Superior temporal gyrus (tissue), 1 donor: Measurements from ENCODE around the gene NFIB.

ENCODE experiments used
- DNase-seq: peaks from one replicate; pipeline ENCODE4 v3.0.0-alpha.2; 2016; ENCODE audit errors: extremely low spot score

NFIB gene

DNA sequence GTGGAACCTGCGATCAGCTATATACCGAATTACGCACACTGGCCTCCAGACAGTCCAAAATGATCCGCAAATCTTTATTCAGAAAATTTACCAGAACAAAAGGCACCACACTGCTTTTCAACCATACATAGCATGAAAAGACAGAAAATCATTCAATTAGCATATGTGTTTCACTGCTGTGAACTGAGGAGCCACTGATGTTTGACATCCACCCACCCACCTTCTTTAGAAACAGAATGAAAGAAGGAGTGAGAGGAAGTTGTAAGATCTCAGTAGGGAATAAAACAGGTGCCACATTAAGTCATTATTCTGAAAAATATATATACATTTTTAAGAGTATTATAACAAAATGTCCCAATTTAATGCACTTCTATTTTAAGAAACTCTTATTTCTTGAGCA is 156.8 kb downstream of the NFIB start:
- no peak for DNase-seq

DNA sequence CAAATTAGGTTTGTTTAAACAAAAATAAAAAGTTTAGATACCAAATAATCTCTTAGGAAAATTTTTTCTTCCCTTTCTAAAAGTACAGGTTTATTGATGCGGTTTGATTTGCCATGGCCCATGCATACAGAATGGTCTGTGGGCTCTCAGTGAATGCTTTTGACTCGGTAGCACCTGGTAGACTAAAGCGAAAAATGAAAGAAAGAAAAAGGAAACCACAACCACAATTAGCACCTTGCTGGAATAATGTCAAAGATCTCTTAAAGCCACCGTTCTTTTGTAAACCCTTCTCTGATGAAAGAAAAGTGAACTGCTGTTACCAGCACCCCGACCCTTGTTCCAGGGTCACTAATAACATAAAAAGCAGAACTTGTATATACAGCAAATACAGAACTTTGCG is 157.9 kb downstream of the NFIB start:
- no peak for DNase-seq

DNA sequence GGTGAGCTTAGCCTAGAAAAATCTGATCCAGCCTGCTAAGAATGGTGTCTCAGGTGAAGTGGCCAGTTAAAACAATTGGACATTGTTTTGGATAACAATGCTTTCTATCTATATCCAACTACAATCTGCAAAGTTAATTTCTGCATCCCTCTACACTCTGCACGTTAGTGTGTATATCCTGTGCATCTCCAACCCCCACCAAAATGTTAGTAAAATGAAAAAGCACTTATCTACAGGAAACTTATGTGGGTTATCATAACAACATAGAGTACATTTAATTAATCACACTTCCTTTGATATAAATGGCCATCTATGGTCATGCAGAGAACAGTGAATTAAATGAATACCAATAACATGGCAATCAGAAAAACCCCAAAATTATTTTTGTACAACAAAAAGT is 158.7 kb downstream of the NFIB start:
- no peak for DNase-seq

DNA sequence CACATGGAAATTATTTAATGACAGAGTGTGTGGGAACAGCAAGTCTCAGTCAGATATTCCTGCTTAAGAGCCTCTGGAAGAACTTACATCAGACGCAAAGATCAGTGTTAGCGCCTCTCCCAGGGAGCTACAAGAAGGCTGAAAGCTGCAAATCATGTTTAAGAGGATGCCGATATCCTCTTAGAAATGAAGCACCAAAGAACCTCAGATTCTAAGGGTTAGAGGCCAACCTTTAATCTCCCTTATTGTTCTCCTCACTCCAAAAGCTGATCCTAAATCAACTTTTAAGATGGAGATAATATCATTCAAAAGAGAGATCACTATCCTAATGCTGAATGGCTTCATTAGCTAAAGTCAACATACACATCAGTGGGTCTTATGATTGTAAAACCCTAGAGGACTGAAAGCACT is 160.6 kb downstream of the NFIB start:
- no peak for DNase-seq

GRCh38 chr9:14151451-14151850 is 162.5 kb downstream of the NFIB start:
- no peak for DNase-seq

- DNase-seq = no peak
Observed at GRCh38 chr9:14148501-14149103, 165.3 kb downstream of the NFIB start.

DNA sequence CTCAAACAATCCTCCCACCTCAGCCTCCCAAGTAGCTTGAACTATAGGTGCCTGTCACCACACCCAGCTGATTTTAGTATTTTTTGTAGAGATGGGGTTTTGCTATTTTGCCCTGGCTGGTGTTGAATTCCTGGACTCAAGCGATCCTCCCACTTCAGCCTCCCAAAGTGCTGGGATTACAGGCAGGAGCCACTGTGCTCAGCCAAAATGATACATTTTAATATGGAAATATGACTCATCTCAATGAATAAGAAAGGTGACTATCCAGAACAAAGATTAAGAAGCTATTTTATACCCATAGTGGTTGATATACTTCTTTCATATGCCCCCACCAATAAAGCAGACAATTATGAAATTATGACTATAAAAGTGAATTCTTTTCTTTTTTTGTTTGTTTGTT is 166.2 kb downstream of the NFIB start:
- DNase-seq = no peak

- no peak for DNase-seq
Observed at GRCh38 chr9:14146201-14146874, 167.6 kb downstream of the NFIB start.

GRCh38 chr9:14144215-14144614 is 169.7 kb downstream of the NFIB start:
- no peak for DNase-seq

DNA sequence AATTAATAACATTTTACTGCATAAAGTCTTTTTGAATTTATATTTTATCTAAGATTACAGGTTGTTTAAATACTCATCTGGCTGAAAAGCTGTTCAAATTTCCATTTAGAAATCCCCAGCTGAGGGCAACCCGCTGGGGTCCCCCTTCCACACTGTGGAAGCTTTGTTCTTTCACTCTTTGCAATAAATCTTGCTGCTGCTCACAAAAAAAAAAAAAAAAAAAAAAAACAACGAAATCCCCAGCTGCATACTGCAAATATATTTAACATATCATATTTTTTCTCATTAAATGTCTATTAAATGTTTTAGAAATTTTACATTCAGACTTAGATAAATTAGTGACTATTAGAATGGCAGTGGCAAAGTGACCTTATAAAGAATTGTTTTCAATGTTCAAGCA is 172.2 kb downstream of the NFIB start:
- DNase-seq = no peak

GRCh38 chr9:14140096-14140697 is 173.7 kb downstream of the NFIB start:
- no peak for DNase-seq

DNA sequence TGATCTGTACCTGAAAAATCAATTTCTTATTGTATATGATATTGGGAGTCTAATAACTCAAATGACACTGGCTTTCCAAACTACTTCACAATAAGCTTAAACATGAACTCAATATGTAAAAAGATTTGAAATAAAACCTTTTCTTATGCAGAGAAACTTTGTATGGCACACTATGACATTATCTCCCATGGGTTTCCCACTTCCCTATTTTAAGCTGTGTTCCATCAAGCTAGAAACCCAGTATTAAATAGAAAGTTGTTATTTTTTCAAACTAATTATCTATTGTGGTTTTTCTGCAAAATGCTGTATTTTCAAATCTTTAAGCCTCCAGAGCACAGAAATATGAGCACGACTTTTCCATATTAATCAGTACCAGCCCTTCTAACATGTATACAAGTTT is 174.7 kb downstream of the NFIB start:
- DNase-seq = no peak

GRCh38 chr9:14136646-14137370 is 177.1 kb downstream of the NFIB start:
- DNase-seq = no peak

- no peak for DNase-seq
Observed at GRCh38 chr9:14136047-14136635, 177.8 kb downstream of the NFIB start.

DNA sequence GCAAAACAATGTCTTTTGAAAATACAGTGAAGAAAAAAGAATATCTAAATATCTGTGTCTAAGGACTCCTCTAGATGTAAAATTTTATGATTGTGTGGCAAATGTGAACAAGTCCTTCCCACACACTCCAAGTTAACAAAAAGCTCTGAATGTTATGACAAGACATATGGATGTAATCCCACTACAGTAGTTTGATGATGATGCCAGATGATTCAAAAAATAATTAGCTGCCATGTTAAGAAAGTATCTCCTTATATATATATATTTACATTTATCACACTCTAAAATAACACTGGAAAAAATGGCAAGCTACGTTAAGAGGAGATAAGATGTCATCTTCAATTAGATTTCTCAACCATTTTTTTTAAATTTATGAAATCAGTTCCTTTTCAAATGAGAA is 178.5 kb downstream of the NFIB start:
- DNase-seq = no peak

- no peak for DNase-seq
Observed at GRCh38 chr9:14133394-14133793, 180.5 kb downstream of the NFIB start.

- no peak for DNase-seq
Observed at GRCh38 chr9:14132775-14133174, 181.2 kb downstream of the NFIB start.

DNA sequence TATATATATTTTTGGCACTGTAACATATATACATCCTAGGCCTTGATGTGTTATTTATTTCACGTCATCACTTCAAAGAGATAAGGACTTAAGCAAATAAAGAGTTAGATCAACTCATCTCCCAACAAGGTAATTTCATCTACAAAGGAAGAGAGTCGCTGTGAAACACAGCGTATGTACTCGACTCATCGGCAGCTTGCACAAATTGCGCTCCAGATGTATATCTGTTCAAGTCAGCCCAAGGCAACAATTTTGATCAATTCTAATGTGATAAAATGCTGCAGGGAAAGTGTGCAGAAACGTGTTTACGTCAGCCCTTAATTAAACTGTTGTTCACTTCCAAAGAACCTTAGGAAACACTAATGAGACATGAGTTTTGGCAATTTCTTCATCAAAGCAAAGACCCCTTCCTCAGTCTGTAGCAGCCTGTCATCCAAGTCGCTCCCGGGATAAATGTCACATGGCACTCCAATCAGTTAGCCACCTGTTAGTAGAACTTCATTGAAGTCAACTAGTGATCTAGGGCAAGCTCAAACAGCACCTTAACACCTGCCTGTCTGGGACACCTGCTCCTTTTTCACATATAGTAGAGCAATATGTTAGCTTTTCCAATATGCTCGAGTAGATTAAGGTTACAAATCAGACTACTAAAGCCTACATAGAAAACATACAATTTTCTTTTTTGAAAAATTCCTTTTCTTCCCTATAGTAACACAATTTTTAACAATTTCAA is 182.4 kb downstream of the NFIB start:
- no peak for DNase-seq

DNA sequence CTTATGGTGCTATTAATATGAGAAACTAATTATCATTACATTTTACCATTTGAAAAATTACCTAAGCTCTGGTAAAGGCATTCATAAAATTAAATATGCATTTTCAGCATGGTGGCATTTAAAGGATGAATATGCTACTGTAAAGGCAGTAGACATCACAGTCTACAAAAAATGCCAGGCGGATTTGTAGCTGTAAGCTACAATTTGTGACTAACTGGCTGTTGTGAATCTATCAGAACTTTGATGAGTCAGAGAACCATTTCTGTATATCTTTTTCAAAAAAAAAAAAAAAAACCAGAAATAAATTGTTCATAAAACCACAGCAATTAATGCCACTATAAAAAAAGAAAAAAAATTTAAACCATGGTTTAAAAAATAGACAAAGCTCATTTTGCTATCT is 186.3 kb downstream of the NFIB start:
- DNase-seq = no peak

DNA sequence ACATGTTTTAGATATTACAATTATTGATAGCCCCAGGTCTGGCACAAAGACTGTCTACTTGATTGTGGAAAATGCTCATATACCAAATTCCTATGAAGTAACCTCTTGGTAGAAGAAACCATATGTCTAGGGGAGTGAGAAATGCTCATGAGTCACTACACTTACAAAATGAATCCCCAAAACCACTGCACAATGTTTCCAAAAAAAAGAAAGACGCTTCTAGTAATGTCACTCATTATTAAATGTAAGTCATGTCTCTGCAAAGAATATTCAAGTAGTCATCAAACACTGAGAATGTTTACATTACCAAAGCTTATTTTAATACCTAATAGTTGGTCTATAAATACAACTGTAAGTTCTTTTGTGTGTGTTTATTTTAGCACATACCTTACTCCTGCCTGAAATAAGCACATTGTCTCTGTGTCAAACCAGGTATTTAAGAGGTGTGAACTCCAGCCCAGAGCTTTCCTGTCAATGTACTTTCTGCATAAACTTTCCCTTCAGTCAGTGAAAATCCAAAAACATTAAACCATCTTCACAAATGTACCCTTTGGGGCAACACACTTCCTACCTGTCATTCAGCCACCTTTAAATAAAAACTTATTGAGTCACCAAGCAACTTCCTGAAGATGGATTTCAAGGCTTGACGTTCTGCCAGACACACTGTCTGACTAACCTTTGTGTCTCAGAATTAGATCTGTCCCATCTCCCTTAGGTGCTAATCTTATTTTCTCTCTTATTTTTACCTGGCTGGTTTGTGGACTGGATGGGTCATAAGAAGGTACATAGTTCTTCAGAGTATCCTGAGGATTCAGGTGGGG is 194.0 kb downstream of the NFIB start:
- DNase-seq = no peak

- no peak for DNase-seq
Observed at GRCh38 chr9:14112226-14112625, 201.7 kb downstream of the NFIB start.
